NCI-H82 treated with DMSO at 0.1 percent for 48 hours (cell line): ENCODE data around the gene MTREX.

ENCODE experiments used
- DNase-seq: peaks from one replicate; lab custom pipeline; 2025; ENCODE audit not compliant: unreplicated experiment; lab: John Stamatoyannopoulos, UW

MTREX gene

GRCh38 chr5:55324815-55325418 lies 17.1 kb downstream of the MTREX start:
- DNase-seq, result no peak

GRCh38 chr5:55325621-55326020 lies 17.8 kb downstream of the MTREX start:
- no peak for DNase-seq

- no peak for DNase-seq
Measured at GRCh38 chr5:55327281-55327680, 19.5 kb downstream of the MTREX start.

GRCh38 chr5:55331321-55331720 lies 23.5 kb downstream of the MTREX start:
- DNase-seq, result no peak

GRCh38 chr5:55333017-55333416 lies 25.2 kb downstream of the MTREX start:
- no peak for DNase-seq

- DNase-seq, result no peak
Measured at GRCh38 chr5:55333811-55334210, 26.0 kb downstream of the MTREX start.

GRCh38 chr5:55338092-55338613 lies 30.4 kb downstream of the MTREX start:
- DNase-seq, result no peak

GRCh38 chr5:55338810-55339243 lies 31.0 kb downstream of the MTREX start:
- DNase-seq, result no peak

GRCh38 chr5:55343107-55343506 lies 35.3 kb downstream of the MTREX start:
- DNase-seq, result no peak

GRCh38 chr5:55343609-55344008 lies 35.8 kb downstream of the MTREX start:
- DNase-seq, result no peak

GRCh38 chr5:55344392-55344992 lies 36.7 kb downstream of the MTREX start:
- no peak for DNase-seq

GRCh38 chr5:55345327-55345726 lies 37.5 kb downstream of the MTREX start:
- DNase-seq, result no peak

GRCh38 chr5:55347786-55348185 lies 40.0 kb downstream of the MTREX start:
- DNase-seq, result no peak

- DNase-seq, result no peak
Measured at GRCh38 chr5:55350754-55351153, 43.0 kb downstream of the MTREX start.

- DNase-seq, result no peak
Measured at GRCh38 chr5:55356896-55357295, 49.1 kb downstream of the MTREX start.

- DNase-seq, result no peak
Measured at GRCh38 chr5:55360190-55360589, 52.4 kb downstream of the MTREX start.

GRCh38 chr5:55363856-55364255 lies 56.1 kb downstream of the MTREX start:
- no peak for DNase-seq

- no peak for DNase-seq
Measured at GRCh38 chr5:55364537-55365055, 56.8 kb downstream of the MTREX start.

GRCh38 chr5:55370291-55370925 lies 62.6 kb downstream of the MTREX start:
- DNase-seq, result no peak

GRCh38 chr5:55371145-55371544 lies 63.4 kb downstream of the MTREX start:
- DNase-seq, result no peak

- no peak for DNase-seq
Measured at GRCh38 chr5:55372130-55372925, 64.5 kb downstream of the MTREX start.
